ENCODE data around the gene GID8. TPM values are rescaled to one million over a fixed set of nuclear protein-coding genes. Genes with fewer than 3 reads are reported as not detected.

The GID8 gene
- total RNA-seq, 1 donor from 2014 or later: 33.7 TPM

DNA sequence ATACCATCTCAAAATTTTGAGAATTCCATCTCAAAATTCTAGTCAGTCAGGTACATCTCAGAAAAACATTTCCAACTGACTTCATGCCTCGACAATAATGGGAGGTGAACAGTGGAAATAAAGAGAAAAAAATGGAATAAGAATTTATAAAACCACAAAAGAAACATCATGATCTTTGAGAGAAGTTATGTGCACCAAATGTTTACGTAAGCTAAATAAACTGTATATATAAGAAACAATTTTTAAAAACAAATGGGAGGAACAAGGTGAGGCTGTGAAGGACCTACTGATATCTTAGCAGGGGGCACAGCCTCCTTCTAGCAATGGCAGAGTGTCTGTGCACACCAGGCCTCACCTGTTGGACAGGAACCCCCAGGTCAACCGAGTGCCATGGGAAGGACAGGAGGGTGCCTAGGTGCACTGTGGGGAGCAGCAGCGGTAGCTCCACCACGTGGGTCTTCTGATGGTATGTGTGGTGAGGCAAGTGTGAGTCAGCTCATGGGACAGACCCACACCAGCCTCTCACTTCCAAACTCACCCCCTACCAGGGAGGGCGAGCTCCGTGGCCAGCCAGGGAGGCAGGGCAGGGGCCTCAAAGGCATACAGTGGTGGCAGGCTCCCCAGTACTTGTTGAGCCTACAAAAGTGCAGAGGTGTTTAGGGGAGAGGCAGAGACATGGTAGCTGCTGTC is 34.9 kb upstream of the GID8 start:
- DNase-seq (ENCODE audit: low read depth in 2 of 2): no peak

DNA sequence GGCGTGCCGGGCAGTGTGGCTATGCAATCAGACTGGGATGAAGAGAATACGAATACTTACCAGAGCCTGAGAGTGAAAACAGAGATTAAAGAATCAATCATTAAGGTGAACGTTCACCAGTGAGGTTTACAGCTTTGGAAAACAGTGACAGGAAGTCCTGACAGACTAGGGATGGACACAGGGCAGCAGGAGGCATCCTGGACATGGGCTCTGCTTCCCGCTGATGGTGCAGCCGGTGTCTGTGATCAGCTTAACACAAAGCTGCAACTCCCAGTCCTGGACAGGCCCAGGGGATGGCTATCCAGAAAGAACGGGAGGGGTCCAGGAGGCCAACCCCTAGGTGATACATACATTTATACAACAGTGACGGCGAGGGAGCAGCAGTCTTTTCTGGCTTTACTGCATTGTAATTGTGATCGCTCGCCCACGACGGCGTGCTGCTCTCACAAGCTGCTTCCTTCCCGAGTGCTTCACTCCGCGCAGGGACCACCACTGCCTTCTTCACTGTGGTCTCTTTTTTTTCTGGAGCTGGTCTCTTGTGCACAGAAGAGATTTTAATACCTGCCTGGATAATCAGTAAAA is 32.3 kb upstream of the GID8 start:
- peak in 1 of 2 donors; percentile 76 for DNase-seq (ENCODE audit: low read depth in 2 of 2)

DNA sequence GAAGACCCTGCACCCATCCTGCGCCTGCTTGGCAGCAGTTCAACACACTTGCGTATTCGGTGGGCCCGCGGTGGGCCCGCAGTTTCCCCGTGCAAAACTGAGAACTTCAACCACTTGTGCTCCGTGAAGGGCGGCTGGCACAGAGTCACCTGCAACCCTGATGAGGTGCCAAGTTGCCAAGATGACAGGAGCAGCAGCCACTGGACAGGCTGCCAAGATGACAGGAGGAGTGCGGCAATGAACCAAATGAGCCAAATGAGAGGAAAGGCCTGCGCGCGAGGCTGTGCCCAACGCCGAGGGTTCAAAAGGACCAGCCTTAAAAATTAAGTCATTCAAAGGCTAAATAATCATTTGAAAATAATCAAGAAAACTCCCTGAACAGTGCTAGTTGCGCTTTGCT is 31.7 kb upstream of the GID8 start:
- no peak for DNase-seq (ENCODE audit: low read depth in 2 of 2)

DNA sequence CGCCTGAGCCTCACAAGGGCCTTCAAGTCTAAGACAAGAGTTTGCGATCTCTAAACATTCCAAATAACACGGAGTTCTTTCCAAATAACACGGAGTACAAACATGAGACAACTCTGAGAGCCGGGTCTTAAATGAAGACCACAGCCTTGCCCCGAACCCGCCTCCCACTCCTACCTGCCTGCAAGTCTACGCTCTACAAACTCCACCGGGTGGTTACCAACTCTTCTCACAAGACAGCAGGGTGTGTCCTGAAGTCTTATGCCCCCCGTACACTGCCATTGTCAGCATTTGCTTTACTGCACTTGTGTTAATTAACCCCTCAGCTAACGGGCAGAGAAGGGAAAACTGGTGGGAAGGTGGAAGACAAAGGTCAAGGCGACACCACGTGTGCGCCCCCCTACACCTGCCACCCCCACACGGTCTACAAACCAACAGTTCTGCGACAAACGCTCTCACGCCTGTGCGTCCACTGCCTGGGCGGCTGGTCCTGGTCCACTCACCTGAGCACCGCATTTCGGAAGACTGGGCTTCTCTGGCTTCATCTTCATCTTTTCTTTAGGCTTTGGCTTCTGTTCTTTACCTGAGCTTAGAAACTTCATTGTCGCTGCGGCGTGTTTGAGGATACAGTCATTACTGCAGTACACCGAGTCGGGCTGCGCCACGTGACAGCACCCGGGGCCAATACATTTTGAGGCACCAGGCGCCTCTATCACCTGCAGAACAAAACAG is 31.1 kb upstream of the GID8 start:
- DNase-seq (ENCODE audit: low read depth in 2 of 2): no peak

DNA sequence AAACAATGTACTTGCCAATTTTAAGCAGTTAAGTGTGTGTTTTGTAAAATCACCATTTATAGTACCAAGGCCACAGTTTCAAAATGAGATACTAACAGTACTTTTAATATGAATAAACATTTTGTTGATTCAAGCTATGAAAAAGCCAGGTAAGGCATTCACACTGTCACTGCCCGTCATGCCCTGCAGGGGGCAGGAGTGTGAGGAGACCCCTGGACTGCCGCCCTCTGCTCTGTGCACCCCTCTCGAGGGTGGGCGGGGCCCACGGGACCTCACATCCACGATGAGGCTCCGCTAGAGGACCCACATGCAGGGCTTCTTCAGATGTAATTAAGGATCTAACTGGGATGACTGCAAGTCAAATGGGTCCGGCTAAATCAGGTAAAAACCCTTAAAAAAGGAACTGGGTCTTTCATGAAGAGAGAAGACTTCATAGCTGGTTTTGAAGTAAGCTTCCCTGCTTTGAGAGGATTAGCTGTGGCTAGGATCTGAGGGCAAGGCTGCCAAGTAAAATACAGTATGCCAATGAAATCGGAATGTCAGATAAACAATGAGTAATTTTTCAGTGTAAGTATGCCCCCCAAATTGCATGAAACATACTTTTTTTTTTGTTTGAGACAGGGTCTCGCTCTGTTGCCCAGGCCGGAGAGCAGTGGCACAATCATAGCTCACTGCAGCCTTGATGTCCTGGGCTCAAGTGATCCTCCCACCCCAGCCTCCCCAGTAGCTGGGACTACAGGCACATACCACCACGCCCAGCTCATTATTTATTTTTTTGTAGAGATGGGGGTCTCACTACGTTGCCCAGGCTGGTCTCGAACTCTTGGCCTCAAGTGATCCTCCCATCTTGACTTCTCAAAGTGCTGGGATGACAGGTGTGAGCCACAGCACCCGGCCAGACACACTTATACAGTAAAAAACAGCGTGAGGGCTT is 30.3 kb upstream of the GID8 start:
- DNase-seq (ENCODE audit: low read depth in 2 of 2): no peak

DNA sequence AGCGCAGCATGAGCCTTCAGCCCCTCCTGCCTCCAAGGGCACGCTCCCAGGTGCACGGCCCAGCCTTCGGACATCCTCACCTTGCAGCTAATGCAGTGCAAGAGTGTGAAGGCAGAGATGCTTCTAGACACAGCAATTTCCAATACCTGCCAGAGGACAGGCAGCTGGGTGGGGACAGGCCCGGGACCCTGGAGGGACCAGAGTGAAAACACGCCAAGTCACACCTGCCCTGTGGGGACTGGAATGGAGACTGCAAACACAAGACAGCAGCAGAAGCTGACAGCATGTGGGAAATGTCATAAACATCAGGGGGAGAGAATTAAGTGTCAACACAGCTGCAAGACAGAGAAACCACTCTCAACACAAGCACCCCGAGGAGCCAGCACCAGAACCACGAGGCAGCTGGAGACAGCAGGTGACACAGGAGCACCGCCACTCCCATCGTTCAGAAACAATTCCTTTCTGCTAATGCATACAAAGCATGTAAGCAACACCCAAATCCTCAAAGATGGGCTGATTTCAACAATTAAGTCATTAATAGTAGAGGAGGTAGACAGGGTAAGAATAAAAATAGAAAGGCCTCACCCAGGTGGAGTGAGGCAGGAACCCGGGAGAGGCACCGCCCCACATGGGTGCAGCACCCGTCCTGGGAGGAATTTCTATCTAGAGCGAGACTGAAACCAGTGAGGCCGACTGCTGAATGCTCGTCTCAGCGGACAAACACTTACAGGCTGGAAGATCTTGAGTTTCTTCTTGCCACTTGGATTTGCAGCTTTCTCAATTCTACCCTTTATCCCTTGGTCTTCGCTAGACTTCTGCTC is 28.8 kb upstream of the GID8 start:
- no peak for DNase-seq (ENCODE audit: low read depth in 2 of 2)

DNA sequence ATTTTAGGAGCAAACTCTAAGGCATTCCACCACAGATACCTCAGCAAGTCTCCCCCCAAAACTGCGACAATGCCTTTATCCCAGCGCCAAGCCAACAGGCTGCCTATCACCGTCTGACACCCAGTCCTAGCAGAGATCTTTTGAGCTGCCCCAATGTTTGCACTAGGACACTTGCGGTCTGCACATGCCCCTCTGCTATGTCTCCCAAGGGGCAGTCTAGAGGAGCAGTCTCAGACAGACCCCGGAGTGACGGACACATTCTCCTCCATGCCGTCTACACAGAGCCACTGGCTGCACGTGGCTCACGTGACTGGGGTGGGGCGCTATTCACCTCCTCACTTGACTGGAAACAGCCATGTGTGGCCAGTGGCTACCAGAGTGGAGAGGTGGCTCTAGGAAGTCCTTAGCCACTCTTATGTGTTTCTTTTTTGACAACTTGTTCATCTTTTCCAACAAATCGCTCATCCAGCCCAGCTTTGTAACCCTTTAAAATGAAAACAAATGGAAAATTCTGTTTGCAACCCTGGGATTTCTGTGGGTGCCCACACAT is 27.7 kb upstream of the GID8 start:
- DNase-seq (ENCODE audit: low read depth in 2 of 2): no peak

DNA sequence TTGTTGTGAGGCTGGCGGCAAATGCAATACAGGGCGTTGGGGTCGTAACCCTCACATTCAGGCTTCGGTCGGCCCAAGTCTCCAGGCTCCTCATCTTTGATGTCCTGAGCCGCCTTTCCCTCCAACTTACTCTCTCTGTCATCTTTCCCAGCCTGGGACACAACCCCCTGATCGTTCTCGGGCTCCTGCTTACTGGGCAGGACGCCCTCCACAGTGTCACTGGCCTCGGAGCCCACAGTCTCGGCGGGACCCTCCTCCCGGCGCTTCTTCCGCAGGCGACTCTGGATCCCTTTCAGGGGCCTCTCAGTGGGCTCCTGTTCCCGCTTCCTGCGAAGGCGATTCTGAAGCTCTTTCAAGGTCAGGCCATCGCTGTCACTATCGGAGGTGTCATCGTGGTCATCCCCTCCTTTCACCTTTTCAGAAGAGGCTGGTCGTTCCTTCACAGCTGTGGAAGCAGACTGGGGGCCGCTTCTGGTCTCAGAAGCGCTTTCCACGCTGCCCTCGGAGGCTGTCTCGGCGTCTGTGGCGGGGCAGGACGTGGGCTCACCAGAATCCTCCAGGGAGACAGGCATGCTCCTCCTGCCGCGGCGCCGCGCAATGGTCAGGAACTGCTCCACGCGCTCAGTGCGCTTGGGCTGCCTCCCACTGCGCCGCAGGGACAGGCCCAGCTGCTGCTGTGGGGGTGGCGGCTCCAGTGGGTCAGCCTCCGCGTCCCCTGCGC is 27.0 kb upstream of the GID8 start:
- no peak for DNase-seq (ENCODE audit: low read depth in 2 of 2)

DNA sequence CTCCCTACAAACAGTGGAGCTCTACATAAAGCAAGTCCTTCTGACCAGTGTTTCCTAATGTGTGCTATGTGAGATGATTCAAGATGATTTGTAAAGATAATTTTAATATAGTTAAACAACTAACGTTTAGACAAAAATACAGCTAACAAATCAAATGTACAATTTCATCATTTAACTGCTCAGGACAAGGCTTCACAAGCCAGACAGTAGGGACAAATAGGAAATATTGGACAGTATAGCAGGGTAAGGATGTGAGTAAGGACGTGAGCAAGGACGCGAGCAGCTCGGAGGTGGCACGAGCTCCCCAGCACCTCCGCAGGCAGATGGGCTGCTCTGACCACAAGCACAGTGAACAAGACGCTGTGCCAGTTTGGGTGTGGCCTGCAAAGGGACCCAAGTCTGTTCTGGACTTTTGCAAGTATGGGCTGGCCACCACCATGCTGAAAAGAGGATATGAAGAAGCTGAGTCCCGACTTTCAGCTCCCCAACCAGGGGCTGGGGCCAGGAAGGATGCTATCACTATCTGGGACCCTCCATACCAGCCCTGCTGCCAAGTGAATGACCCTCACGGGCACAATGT is 26.2 kb upstream of the GID8 start:
- DNase-seq (ENCODE audit: low read depth in 2 of 2): no peak

DNA sequence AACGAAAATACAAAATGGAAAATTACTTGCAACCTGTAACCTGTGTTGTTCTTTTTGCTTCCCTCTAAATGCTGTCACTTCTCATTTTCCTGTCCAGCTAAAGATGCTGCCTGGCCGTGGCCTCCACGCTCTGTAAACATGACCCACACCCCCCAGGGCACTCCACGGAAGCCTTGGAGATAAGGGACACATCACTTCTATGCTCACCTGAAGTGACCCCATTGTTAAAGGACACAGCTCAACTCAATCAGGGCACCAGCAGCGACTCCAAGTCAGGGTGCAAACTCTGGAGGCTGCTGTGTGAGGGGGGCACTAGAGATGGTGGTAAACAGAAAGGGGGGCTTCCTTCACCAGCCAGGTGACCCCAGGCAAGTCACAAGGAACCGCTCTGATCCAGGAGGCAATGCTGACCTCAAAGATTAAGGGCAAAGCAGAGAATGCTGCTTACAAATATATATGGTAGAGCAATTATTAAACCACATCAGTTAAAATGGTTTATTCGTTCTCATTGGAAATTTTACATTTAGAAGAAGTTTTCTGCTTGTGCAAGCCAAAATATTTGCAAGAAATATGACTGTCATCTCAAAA is 24.8 kb upstream of the GID8 start:
- DNase-seq (ENCODE audit: low read depth in 2 of 2): no peak

DNA sequence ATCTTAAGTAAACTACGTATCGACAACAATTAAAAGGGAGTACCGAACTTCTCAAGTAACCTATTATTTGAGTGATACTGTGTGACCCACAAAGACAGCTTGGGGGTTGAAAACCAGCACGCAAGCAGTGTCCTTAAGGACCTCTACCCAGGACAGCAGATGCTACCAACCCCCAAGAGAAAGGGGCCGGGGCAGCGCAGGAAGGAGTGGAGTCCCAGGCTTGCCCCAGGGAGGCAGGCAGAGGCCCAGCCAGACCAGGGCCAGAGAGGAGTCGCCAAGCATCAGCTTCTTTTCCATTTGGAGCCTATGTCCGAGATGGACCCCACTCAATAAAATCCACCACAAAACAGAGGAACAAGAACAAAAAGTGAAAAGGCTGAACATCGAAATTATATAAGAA is 23.5 kb upstream of the GID8 start:
- no peak for DNase-seq (ENCODE audit: low read depth in 2 of 2)

DNA sequence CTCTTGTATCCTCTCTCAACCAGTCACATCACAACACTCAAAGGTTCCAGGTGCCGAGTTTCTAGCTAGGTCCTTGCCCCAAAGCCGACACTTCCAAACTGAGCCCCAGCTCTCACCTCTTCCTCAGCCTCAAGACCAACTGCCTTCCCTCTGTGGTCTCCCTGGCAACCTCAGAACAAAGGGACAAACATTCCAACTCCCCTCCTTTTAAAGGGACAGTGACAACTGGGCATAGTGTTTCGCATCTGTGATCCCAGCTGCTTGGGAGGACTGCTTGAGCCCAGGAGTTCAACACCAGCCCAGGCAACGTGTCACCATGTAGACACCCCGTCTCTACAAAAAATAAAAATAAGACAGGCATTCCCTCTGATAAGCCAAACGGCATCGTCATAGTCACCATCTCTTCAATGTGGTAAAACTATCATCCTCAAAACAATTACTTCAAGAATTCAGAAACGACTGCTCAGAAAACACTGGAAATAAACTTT is 22.9 kb upstream of the GID8 start:
- DNase-seq (ENCODE audit: low read depth in 2 of 2): peak; percentile 71 to 72

DNA sequence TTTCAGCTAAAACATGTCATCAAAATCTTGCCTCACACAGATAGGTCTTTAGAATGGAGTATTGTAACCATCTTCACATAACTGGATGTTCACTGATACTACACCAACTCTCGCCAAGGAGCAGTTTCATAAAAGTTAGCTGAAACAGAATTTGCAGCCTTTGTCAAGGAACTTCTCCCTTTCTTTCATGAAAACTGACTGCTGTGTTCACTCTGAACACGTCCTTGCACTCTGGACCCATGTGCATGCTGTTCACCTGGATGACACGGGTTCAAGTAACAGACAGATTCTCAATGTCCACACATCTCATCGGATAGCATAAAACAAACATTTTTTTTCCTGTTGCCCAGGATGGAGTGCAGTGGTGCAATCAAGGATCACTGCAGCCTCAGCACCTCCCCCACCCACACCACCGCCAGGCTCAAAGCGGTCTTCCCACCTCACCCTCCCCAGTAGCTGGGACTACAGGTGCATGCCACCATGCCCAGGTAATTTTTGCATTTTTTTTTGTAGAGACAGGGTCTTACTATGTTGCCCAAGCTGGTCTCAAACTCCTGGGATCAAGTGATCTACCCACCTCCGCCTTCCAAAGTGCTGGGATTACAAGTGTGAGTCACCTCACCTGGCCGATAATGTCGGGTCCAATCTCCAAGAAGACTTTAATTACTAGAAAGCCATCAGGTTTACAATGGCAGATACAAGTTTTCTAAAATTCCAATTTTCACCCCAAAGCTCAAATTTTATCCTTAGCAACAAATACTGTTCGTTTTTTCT is 21.1 kb upstream of the GID8 start:
- DNase-seq (ENCODE audit: low read depth in 2 of 2): no peak

DNA sequence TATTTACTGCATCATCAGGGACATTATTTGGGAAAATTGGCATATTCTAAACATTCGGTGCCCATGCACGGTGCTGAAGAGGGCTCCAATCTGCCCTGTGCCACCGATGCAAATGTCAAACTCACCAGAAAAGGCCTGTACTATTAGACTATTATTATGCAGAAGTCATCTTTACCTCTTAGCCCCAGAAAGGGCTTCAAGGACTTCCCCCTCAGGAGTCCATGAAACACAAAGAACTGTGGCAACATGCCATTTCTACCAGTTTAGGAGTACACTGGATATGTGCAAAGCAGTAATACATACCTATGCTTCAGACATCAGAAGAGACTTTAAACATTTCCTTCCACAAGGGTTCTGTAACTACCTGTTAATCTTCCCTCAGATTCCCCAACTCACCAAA is 20.2 kb upstream of the GID8 start:
- no peak for DNase-seq (ENCODE audit: low read depth in 2 of 2)

DNA sequence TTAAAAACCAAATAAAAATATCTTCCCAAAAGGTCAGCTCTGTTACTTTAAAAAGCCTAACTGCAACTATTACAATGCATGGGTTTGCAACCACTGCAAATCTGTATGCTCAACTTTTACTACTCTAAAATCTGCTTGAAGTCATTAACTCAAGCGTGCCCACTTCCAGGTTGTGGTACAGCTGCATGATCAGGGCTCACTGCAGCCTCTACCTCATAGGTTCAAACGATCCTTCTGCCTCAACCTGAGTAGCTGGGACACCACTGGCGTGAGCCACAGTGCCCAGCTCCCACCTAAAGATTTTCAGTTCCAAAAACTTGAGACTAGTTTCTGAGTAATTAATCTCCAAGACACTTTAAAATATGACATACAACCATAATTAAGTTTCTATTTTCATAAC is 19.8 kb upstream of the GID8 start:
- no peak for DNase-seq (ENCODE audit: low read depth in 2 of 2)

DNA sequence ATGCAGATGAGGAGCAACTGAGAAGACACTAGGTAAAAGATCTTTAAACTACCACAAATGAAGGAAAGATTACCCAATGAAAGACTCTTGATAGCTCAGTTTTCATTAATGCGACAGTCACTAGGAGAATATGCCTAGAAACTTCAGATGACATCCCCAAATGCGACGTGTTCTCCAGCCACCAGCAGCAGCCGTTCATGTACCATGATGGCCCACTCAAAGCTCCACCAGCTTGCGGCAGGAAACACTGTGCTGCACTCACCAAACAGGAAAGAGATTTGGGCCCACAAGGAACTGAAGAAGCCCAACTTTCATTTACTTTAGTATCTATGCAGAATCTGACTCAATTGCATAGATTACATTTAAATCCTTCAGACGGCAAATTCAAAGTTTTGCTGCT is 19.1 kb upstream of the GID8 start:
- DNase-seq (ENCODE audit: low read depth in 2 of 2): no peak

DNA sequence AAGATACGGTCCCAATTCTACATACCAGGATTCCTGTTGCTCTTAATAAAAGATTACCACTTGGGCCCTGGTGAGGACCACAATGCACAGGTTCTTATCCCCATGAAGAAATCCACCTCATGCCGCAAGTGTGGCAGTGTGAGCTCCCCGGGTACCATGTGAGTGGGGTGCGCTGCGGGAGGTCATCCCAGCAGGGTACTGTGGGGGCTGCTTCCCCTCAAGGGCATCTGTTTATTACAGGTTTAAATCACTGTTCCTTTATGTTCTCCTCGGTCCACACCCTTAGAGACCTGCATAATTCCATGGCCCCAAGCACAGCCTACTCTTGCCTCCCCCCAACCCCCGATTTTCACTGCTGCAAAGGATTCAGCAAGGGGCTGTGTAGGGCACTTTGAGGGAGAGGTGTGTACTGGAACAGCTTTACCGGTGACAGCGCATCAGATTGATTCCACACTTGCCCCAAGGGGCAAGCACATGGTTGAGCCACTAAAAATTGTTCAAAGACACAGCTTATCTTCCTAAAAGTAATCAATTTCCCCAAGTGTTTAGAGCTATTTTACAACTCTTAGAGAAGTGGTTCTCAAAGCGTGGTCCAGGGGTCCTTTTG is 17.8 kb upstream of the GID8 start:
- DNase-seq (ENCODE audit: low read depth in 2 of 2): no peak

DNA sequence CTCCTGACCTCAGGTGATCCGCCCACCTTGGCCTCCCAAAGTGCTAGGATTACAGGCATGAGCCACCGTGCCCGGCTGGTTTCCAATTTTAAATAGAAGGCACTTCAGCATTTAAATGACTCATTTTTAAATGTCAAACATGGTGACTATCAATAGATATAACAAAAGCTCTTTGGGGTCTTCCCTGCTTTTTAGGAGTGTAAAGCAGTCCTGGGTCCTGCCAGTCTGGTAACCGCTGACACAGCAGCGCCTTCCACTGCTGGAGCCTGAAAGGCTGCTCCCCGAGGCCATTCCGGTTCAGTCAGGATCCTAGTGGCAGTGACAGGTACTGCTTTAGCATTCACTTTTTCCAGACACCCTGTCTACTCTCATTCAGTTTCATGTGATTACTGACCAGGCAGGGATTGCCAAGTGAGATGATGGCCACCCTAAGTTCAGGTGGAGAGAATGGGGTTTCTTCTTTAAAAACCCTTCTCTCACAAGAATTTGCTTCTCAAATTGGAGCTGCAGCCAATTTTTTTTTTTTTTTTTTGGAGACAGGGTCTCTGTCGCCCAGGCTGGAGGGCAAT is 16.7 kb upstream of the GID8 start:
- peak; percentile 62 to 85 for DNase-seq (ENCODE audit: low read depth in 2 of 2)
